Measurements from ENCODE around the gene C2.

The C2 gene

GRCh38 chr6:31915756-31916155, 11.8 kb upstream of the C2 start:
- ATAC-seq = no peak
- TF ChIP-seq ARNTL (CRISPR knock-in tag; IDR thresholded peaks at IDR 0.05; ENCODE audit: borderline replicate concordance, low read depth) (no peak), ZNF565 (CRISPR knock-in tag; conservative IDR thresholded peaks at IDR 0.05; ENCODE audit: low read depth) (no peak), OSR1 (CRISPR knock-in tag; IDR thresholded peaks at IDR 0.05) (no peak)
- TF ChIP-seq, protein P1, sequence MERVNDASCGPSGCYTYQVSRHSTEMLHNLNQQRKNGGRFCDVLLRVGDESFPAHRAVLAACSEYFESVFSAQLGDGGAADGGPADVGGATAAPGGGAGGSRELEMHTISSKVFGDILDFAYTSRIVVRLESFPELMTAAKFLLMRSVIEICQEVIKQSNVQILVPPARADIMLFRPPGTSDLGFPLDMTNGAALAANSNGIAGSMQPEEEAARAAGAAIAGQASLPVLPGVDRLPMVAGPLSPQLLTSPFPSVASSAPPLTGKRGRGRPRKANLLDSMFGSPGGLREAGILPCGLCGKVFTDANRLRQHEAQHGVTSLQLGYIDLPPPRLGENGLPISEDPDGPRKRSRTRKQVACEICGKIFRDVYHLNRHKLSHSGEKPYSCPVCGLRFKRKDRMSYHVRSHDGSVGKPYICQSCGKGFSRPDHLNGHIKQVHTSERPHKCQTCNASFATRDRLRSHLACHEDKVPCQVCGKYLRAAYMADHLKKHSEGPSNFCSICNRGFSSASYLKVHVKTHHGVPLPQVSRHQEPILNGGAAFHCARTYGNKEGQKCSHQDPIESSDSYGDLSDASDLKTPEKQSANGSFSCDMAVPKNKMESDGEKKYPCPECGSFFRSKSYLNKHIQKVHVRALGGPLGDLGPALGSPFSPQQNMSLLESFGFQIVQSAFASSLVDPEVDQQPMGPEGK (CRISPR knock-in tag; IDR thresholded peaks at IDR 0.05; ENCODE audit: borderline replicate concordance) = no peak

DNA sequence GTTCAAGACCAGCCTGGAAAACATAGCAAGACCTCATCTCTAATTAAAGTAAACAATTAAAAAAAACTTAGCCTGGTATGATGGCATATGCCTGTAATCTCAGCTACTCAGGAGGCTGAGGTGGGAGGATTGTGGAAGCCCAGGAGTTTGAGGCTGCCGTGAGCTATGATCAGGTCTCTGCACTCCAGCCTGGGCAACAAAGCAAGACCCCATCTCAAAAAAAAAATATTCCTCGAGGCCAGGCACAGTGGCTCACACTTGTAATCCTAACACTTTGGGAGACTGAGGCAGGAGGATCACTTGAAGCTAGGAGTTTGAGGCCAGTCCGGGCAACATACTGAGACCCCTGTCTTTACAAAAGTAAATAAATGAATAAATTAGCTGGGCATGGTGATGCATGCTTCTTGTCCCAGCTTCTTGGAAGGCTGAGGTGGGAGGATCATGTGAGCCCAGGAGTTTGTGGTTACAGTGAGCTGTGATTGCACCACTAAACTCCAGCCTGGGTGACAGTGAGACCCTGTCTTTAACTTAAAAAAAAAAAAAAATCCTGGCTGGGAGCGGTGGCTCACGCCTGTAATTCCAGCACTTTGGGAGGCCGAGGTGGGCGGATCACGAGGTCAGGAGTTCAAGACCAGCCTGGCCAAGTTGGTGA, 9.3 kb upstream of the C2 start:
- no peak for TF ChIP-seq ZNF70 (CRISPR knock-in tag; IDR thresholded peaks at IDR 0.05)
- no peak for TF ChIP-seq RARB (CRISPR knock-in tag; IDR thresholded peaks at IDR 0.05)
- TF ChIP-seq TCF4 (CRISPR knock-in tag; IDR thresholded peaks at IDR 0.05; ENCODE audit: borderline replicate concordance) = no peak
- TF ChIP-seq ISL1 (CRISPR knock-in tag; IDR thresholded peaks at IDR 0.05) = no peak
- no peak for TF ChIP-seq ZC3H10 (CRISPR knock-in tag; IDR thresholded peaks at IDR 0.05)
- no peak for TF ChIP-seq PPARA (CRISPR knock-in tag; IDR thresholded peaks at IDR 0.05; ENCODE audit: borderline replicate concordance)
- TF ChIP-seq ESRRG (CRISPR knock-in tag; IDR thresholded peaks at IDR 0.05) = no peak
- no peak for TF ChIP-seq TOX (CRISPR knock-in tag; IDR thresholded peaks at IDR 0.05; ENCODE audit: borderline replicate concordance)
- no peak for TF ChIP-seq ZFP3 (CRISPR knock-in tag; IDR thresholded peaks at IDR 0.05)
- TF ChIP-seq ZNF8 (CRISPR knock-in tag; IDR thresholded peaks at IDR 0.05) = no peak
- TF ChIP-seq OSR1 (CRISPR knock-in tag; IDR thresholded peaks at IDR 0.05) = no peak
- no peak for TF ChIP-seq ARNTL (CRISPR knock-in tag; IDR thresholded peaks at IDR 0.05; ENCODE audit: borderline replicate concordance, low read depth)
- TF ChIP-seq CREB5 (CRISPR knock-in tag; IDR thresholded peaks at IDR 0.05; ENCODE audit: low read depth) = no peak
- TF ChIP-seq, protein P1 (CRISPR knock-in tag; IDR thresholded peaks at IDR 0.05; ENCODE audit: borderline replicate concordance) = no peak
- TF ChIP-seq ZFP30 (CRISPR knock-in tag; IDR thresholded peaks at IDR 0.05) = no peak
- no peak for TF ChIP-seq CSDC2 (CRISPR knock-in tag; IDR thresholded peaks at IDR 0.05)
- no peak for ATAC-seq

GRCh38 chr6:31919624-31920303, 7.8 kb upstream of the C2 start:
- TF ChIP-seq ISL1 (CRISPR knock-in tag; IDR thresholded peaks at IDR 0.05) = no peak
- TF ChIP-seq, protein P2, sequence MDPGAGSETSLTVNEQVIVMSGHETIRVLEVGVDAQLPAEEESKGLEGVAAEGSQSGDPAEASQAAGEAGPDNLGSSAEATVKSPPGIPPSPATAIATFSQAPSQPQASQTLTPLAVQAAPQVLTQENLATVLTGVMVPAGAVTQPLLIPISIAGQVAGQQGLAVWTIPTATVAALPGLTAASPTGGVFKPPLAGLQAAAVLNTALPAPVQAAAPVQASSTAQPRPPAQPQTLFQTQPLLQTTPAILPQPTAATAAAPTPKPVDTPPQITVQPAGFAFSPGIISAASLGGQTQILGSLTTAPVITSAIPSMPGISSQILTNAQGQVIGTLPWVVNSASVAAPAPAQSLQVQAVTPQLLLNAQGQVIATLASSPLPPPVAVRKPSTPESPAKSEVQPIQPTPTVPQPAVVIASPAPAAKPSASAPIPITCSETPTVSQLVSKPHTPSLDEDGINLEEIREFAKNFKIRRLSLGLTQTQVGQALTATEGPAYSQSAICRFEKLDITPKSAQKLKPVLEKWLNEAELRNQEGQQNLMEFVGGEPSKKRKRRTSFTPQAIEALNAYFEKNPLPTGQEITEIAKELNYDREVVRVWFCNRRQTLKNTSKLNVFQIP (CRISPR knock-in tag; IDR thresholded peaks at IDR 0.05; ENCODE audit: borderline replicate concordance, low read depth) = no peak
- no peak for TF ChIP-seq ZNF565 (CRISPR knock-in tag; conservative IDR thresholded peaks at IDR 0.05; ENCODE audit: low read depth)
- TF ChIP-seq, protein P1 (CRISPR knock-in tag; IDR thresholded peaks at IDR 0.05; ENCODE audit: borderline replicate concordance) = no peak
- no peak for TF ChIP-seq ESRRG (CRISPR knock-in tag; IDR thresholded peaks at IDR 0.05)
- TF ChIP-seq TCF4 (CRISPR knock-in tag; IDR thresholded peaks at IDR 0.05; ENCODE audit: borderline replicate concordance) = no peak
- TF ChIP-seq BACH2 (CRISPR knock-in tag; IDR thresholded peaks at IDR 0.05; ENCODE audit: borderline replicate concordance) = no peak
- TF ChIP-seq CSDC2 (CRISPR knock-in tag; IDR thresholded peaks at IDR 0.05) = no peak
- TF ChIP-seq ZNF8 (CRISPR knock-in tag; IDR thresholded peaks at IDR 0.05) = no peak
- no peak for TF ChIP-seq PPARA (CRISPR knock-in tag; IDR thresholded peaks at IDR 0.05; ENCODE audit: borderline replicate concordance)
- TF ChIP-seq OSR1 (CRISPR knock-in tag; IDR thresholded peaks at IDR 0.05) = no peak
- no peak for TF ChIP-seq RARB (CRISPR knock-in tag; IDR thresholded peaks at IDR 0.05)
- TF ChIP-seq CSRNP3 (CRISPR knock-in tag; IDR thresholded peaks at IDR 0.05) = no peak
- no peak for TF ChIP-seq CREB5 (CRISPR knock-in tag; IDR thresholded peaks at IDR 0.05; ENCODE audit: low read depth)
- TF ChIP-seq ZC3H10 (CRISPR knock-in tag; IDR thresholded peaks at IDR 0.05) = no peak
- no peak for TF ChIP-seq ZFP30 (CRISPR knock-in tag; IDR thresholded peaks at IDR 0.05)
- no peak for TF ChIP-seq ZFP3 (CRISPR knock-in tag; IDR thresholded peaks at IDR 0.05)
- TF ChIP-seq TOX (CRISPR knock-in tag; IDR thresholded peaks at IDR 0.05; ENCODE audit: borderline replicate concordance) = no peak
- ATAC-seq = no peak

Measured in SK-N-SH treated with all-trans-retinoic acid at 6 μM for 48 hours (cell line).